LNCAP (cell line): ENCODE measurements around the gene GJA5.

Source experiments
- TF ChIP-seq, protein P1 (sequence below): fragments of 450-650 bp; IDR thresholded peaks from 2 replicates; pipeline ENCODE4 v1.5.1; 2017; ENCODE audit warnings: mild to moderate bottlenecking

The GJA5 gene

DNA sequence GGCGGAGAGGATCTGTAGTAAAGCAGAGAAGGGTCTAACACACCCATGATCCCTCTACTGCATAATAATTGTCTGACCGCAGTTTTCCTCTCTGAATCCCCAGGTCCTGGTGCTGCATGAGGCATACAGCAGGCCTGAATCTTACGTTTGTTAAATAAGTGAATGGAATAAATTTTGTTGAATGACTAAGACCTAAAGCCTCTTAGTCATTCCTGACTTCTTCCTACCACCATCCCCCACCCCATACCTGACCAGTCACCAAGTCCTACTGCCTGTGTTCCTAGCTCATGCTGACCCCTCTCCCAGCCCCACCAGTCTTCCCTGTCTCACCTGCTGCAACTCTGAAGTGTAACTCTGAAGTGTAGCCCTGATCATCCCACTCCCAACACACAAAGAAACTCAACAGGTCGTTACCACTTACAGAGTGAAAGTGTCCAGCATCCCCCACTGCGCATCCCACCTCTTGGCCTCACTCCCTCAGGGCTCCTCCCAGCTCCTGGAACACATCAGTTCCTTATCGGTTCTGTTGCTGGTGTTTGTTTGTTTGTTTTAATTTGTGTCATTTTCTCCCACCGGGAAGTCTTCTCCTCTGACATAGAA is 9.7 kb downstream of the GJA5 start:
- TF ChIP-seq, protein P1, sequence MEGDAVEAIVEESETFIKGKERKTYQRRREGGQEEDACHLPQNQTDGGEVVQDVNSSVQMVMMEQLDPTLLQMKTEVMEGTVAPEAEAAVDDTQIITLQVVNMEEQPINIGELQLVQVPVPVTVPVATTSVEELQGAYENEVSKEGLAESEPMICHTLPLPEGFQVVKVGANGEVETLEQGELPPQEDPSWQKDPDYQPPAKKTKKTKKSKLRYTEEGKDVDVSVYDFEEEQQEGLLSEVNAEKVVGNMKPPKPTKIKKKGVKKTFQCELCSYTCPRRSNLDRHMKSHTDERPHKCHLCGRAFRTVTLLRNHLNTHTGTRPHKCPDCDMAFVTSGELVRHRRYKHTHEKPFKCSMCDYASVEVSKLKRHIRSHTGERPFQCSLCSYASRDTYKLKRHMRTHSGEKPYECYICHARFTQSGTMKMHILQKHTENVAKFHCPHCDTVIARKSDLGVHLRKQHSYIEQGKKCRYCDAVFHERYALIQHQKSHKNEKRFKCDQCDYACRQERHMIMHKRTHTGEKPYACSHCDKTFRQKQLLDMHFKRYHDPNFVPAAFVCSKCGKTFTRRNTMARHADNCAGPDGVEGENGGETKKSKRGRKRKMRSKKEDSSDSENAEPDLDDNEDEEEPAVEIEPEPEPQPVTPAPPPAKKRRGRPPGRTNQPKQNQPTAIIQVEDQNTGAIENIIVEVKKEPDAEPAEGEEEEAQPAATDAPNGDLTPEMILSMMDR = no peak

- TF ChIP-seq, protein P1 = no peak
These were observed 10.6 kb downstream of the GJA5 start for GRCh38 chr1:147749792-147750191.

- TF ChIP-seq, protein P1 = no peak
These were observed 11.6 kb downstream of the GJA5 start for GRCh38 chr1:147748676-147749350.

DNA sequence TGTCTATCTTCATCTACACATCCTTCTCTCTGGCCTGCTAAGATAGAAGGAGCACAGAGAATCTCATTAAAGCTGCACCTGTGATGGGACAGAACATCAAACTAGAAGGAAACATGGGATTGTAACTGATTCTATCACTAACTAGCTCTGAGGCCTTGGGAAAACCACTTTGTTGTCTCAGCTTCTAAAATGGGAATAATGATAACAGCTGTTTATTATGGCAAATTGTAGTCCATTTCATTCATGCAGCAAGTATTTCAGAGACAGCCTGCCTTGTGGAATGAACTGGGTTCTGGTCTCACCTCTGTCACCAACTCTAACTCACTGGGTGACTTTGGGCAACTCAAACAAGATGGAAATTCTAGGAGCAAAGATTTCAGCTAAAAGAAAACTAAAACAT is 12.4 kb downstream of the GJA5 start:
- TF ChIP-seq, protein P1 = no peak

- TF ChIP-seq, protein P1 = no peak
These were observed 15.1 kb downstream of the GJA5 start for GRCh38 chr1:147745271-147745670.

DNA sequence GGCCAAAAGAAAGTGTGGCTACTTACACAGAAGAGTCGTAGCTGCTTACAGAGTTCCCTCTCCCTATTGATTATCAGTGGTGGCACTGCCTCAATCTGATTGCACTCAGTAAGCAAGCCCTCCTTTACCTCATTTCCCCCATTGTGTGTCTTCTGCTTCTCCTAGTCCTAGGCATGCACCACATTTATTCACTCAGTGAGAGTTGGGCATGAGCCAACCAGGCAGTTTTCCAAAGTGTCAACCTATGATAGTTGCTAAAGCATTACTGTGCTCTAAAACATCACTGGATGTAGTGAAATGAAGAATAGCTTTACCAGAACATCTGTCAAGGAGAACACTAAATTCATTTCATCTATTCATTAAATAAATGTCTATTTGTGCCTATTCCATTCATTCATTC is 19.3 kb downstream of the GJA5 start:
- TF ChIP-seq, protein P1 = no peak

DNA sequence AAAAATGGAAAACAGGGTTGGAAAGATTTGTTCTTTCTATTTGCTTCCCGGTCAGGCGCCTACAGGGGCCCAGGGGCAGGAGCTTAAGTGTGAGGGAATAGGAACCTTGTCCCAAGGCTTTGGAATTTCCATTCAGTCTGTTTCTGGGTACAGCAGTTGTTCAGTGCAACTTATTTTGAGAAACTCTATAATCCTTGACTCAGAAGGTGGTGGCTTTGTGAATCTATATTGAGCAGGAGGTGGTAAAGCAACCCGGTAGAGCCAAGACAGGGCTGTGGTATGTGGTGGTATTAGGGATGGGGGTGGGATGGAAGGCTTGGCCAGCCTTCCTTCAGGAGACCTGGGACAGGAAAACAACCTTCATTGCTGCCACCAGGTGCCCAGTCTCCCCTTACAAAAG is 20.0 kb downstream of the GJA5 start:
- TF ChIP-seq, protein P1 = no peak
